GM21381 (cell line): Measurements from ENCODE around the gene CEACAM5.
"Not testable (repeated sequence)": the region's sequence is repeated elsewhere in the genome, so short reads cannot be mapped to it uniquely, and the experiment has no call there.

ENCODE experiments used
- ATAC-seq: cut with Tn5 transposase; IDR thresholded peaks from one replicate; pipeline ENCODE4 v1.9.1; 2021; ENCODE audit warnings: mild to moderate bottlenecking, moderate library complexity; ENCODE audit not compliant: unreplicated experiment

The CEACAM5 gene

DNA sequence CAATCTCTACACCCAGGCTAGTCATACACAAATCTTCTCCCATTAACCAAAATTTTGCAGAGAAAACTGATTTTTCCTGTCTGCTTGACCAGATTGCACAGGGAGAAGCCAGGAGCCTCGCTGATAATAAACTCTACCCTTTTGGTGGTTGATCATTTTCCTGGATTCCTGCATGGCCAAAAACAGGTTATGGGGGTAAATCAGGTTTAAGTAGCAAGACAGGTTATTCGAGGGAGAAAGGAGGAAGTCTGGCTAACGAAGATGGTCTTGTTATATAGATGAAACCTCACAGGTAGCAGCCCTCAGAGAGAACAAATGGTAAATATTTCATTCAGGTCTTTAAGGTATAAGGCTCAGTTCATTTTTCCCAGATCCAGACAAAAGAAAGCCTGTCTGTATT, 30.9 kb downstream of the CEACAM5 start:
- no peak for ATAC-seq

DNA sequence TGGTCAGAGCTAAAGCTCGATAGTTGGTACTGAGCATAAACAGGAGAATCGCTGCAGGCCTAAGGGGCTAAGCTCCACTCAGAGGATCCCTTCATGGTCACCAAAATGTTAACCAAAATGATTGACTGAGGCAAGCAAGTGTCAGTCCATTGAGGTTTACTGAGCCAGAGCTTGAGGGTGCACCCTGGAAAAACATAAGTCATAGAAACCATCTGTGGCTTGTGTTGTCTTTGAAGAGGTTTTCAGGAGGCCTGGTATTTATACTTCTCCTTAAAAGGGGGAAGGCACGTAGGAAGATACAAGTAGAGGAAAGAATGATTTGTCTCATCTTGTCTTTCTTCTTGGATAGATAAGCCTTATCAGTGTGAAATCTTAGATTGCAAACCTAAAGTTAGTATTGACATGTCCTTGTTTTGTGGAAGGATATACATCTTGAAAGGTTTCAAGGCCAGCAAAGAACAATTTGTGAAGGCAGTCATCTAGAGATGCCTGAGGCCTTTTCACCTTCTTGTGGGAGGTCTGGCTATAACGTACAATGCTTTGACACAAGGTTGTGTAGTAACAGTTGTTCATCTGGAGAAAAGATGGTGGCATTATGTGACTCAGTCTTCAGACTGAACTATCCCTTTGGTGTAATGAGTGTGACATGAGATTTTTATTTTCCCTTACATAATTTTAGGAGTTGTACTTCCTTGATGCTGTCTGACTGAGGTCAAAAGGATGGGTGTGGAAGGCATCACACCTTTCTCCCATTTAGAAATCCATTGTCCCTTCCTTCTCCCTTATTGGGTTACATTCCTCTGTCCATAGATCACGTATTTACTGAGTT, 32.2 kb downstream of the CEACAM5 start:
- ATAC-seq, result no peak

DNA sequence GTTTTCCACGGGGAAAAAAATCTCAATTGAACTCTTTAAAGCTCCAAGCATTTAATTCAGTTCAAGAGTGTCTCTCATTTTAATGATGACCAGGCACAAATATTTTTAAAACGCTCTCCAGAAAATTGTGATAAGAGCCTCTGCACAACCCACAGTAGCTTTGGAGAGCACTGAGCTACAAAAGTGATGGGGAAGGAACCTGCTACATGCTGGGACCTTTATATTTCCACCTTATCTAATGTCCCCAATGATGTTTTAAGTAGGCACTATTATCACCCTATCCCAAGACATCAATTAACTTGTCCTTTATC, 32.8 kb downstream of the CEACAM5 start:
- no peak for ATAC-seq

DNA sequence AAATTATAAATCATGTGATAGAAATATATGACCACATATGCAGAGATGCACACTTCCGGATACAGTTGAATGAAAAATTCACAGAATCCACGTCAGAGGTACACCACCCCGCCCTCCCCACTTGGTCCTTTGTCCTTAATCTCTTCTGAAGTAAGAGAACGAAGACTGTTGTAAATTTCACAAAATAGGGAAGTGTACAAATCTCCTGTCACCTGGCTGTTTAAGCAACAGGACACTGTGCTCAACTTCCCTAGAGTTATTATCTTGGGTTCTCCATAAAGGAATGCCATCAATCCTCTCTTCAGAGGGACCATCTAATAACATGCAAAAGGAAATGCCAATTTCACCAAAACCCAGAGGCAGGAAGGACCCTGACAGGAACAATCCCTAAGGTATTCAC, 36.4 kb downstream of the CEACAM5 start:
- no peak for ATAC-seq

DNA sequence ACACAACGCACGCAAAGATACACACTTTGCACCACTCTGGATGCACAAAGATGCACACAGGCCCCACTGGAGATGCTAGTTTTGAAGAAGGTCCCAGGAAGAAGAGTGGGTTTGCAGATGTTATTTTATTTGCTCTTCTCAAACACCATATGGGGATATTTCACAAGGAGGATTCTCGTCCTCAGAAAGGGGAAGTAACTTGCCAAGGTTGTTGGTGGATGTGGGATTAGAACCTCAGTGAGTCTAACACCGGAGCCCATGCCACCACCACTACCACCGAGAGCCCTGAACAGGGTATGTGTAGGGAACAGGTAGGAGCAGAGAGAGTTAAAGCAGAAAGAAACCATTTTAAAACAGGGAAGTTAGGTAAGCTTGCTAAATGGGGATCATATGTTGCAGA, 37.3 kb downstream of the CEACAM5 start:
- no peak for ATAC-seq

DNA sequence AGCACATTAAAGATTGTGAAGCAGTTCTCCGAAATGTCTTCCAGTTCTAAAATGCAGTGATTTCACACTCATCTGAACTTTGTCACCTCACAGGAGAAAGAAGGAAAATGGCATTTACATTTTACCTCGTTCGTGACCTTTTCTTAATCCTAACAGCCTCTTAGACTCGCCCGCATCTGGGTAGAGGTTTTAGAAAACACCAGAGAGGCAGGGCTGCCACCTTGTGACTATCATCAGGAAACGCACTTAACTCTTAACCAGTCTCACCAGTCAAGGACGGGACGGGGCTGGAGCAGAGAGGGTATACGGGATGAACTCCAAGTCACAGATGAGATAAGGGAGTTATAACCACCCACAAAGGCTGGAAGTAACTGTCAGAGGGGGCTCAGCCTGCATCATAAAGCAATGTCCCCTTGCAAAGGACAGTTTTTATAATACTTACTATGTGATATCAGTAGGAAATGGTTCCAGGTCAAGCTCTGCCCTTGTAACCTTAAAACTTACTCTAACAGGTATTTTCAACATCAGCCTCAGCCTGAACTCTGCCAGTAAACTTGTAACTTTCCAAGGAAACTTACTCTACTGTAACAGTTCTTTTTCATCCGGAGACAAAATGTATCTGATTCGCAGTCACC, 38.3 kb downstream of the CEACAM5 start:
- no peak for ATAC-seq

DNA sequence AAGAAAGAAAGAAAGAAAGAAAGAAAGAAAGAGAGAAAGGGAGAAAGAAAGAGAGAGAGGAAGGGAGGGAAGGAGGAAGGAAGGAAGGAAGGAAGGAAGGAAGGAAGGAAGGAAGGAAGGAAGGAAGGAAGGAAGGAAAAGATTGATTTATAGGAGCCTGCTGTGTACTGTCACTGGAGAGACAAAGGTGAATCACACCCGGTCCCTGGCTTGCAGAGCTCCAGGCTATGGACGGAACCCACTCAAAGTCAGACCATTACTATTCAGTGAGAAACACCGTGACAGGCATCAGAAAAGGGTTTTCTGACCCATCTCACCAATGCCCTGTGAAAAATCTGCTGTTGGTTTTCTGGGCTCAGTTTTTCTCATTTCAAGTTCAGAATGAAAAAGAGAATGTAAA, 39.6 kb downstream of the CEACAM5 start:
- ATAC-seq, result no peak

DNA sequence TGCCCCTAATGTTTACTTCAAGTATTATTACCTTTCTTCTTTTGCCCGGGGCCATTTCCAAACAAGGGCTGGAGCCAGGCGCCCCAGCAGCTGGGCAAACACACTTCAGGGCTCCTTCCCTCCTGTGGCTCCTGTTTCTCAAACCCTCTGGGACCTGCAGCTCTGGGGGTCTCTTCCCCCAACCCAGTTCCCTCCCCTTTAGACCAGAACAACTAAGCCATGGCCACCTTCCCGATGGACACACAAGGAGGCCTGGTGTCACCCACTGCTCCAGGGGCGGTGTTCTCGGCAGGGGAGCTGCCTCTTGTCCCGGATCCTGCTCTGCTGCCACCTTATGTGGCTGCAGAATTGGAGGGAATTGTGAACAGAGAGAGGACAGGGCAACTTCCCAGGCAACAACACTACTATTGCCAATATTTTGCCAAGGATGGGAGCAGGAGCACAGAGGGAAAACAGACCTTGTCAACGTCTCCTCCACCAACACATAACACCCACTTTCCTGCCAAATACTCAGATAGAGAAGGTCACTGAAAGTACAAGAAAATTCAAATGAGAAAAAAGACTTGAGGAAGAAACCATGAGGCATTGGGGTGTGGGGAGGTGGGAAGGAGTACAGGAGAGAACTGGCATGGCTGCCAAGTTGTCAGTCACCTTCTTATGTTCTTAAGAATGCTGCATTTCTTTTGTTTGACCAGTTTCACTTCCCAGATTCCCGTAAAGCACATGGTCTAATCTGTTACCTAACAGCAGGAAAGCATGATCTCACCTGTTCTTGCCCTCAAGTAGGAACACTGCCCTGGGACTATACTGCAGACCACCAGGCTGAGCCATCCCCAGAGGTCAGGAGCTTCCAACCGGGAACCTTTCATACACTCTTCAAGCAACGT, 42.1 kb downstream of the CEACAM5 start:
- not testable (repeated sequence) for ATAC-seq

DNA sequence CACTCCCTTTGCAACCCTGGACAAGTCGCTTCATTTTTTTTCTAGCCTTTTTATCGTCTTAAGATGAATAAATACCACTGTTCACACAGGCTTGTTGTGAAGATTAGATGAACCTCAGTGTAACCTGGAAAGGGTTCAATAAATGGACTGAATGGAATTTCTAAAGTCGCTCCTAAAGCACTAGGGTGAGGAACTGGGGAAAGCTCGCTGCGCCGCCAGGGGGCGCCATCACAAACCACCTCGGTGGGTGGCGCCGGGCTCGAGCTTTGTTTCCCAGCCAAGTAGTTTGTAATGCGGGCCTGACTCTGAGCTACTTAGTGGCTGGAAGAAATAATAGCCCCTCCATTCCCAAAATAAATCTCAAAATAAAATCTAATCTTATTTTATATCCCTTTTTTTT, 44.7 kb downstream of the CEACAM5 start:
- ATAC-seq, result no peak

DNA sequence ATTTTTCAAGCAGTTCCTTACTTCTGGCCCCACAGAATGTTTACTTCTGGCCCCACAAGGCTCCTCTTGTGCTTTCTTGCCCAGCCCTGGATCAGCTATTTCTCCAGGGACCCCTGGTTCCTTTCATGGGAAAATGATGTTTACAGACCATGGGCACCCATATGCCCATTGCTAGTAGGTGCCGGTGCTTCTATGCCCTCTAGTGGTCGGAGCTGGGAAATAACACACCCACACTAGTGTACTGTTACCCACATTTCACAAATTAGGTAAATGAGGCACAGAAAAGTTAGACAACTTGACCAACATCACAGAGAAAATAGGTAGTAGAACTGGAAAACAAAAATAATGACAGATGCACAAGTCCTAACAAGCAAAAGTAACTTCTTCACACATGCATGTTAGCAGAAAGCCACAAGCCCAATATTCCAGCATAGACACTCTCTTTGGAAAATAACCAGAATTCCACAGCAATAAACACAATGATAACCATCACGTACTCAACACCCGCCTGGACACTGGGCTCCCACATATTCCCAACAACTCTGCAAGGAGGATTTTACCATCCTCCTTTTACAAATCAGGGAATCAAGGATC, 45.6 kb downstream of the CEACAM5 start:
- ATAC-seq, result no peak

DNA sequence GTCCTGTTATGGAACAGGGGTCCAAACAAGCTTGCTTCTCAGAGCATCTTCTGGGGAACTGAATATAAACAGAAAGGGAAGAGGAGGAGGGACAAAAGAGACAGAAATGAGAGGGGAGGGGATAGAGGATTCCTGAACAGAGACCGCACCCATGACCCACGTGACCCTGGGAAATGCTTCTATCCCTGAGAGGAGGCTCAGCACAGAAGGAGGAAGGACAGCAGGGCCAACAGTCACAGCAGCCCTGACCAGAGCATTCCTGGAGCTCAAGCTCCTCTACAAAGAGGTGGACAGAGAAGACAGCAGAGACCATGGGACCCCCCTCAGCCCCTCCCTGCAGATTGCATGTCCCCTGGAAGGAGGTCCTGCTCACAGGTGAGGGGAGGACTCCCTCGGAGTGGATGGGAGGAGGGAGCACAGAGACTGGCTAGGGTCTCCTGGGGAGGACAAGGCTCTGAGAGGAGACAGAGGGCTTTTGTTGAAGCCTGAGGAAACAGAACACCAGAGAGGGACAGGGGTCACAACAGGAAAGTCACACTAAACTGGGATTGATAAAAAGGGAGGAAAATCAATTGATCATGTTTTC, 47.0 kb downstream of the CEACAM5 start, which contains the start of gene CEACAM6:
Gene CEACAM6 (plus strand): TSS at position 203 of the 586 bp plus-strand sequence. CDS start 109 bp downstream, at position 312.
- ATAC-seq, result no peak

DNA sequence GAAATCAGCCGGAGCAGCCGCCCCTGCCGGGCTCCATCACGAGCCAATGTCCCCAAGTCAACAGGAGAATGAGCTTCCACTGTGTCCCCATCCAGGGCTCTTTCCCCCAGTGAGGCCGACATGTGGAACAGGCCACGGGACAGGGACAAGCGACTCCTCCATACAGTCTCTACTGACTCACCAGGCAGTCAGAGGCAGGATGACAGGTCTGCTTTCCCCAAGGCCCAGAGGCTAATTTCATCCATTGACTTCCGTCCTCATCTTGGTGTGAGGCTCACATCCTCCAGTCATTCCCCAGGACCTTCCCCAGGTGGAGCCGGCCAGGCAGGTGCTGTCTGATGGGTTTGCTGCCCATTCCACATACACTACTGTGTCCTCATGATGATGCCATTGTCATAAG, 50.4 kb downstream of the CEACAM5 start:
- no peak for ATAC-seq

DNA sequence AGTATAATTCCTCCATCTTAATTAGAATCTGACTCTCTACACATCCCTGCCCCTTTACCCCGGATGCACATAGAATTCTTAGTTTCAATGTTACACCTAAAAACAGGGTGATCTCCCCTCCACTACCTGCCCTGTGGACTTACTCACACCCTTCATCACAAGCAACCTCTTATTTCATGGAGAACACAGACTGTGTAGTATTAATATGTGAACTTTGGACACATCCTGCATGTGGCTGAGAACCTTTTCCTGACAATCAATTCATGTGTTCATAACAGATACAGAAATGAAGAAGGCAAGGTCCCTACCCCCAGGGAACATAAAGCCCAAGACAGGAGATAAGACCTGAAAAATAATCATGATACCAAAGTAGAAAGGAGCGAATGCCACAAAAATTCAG, 58.7 kb downstream of the CEACAM5 start:
- ATAC-seq, result no peak

DNA sequence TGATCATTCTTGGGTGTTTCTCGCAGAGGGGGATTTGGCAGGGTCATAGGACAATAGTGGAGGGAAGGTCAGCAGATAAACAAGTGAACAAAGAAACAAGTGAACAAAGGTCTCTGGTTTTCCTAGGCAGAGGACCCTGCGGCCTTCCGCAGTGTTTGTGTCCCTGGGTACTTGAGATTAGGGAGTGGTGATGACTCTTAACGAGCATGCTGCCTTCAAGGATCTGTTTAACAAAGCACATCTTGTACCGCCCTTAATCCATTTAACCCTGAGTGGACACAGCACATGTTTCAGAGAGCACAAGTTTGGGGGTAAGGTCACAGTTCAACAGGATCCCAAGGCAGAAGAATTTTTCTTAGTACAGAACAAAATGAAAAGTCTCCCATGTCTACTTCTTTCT, 59.7 kb downstream of the CEACAM5 start:
- ATAC-seq, result not testable (repeated sequence)

DNA sequence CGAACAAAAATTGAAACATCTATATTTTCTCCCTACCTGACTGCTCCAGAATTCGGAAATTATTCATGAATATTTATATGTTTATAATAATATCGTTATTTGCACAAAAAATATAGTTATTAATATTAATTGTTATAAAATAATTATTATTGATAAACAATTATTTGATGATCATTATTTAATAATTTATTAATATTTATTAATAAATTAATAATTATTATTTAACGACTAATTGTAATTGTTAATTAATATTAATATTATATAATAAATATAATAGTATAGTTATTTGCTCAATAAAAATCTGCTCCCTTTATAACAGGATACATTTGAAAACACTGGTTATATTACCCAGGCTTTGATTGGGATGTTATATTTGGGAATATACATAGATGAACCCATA, 61.2 kb downstream of the CEACAM5 start:
- no peak for ATAC-seq

DNA sequence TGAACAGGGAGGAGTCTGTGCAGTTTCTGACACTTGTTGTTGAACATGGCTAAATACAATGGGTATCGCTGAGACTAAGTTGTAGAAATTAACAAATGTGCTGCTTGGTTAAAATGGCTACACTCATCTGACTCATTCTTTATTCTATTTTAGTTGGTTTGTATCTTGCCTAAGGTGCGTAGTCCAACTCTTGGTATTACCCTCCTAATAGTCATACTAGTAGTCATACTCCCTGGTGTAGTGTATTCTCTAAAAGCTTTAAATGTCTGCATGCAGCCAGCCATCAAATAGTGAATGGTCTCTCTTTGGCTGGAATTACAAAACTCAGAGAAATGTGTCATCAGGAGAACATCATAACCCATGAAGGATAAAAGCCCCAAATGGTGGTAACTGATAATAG, 63.0 kb downstream of the CEACAM5 start:
- ATAC-seq, result no peak

DNA sequence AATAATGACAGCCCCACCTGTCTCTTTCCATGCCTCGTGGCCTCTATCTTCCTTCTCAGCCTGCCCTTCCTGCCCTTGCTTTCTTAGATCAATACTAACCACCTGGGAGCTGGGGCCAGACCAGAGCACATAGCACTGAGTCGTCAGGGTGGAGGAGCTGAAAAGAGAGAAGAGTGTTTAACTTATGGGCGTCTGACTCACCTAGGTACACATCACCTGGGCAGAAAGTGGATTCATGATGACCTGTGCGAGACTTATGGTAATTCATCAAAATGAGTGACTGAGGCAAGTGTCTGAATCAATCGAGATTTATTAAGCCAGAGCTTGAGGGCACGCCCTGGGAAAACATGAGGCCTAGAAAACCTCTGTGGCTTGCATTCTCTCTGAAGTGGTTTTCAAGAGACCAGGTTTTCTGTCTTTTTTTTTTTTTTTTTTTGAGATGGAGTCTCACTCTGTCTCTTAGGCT, 66.1 kb downstream of the CEACAM5 start:
- no peak for ATAC-seq

DNA sequence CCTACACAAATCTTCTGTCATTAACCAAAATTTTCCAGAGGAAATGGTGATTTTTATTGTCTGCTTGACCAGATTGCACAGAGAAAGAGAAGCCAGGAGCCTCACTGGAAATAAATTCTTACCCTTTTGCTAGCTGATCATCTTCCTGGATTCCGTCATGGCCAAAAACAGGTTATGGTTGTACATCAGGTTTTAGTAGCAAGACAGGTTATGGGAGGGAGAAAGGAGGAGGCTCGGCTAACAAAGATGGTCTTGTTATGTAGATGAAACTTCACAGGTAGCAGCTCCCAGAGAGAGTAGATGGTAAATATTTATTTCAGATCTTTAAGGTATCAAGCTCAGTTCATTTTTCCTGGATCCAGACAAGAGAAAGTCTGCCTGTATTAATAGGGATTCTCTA, 68.3 kb downstream of the CEACAM5 start:
- no peak for ATAC-seq
